CD4-positive, alpha-beta T cell treated with Interleukin-4 for 4 hours (primary cell): ENCODE measurements around the gene HDHD5.

ENCODE experiments used
- DNase-seq: peaks from one replicate; pipeline ENCODE4 v3.0.0-alpha.2; 2020

HDHD5 gene

GRCh38 chr22:17158568-17159503 lies at the start of gene HDHD5:
Gene HDHD5, minus strand, starts transcription at chr22:17159277. Its CDS starts 26 bp downstream, at chr22:17159251.
- peak; percentile 87 for DNase-seq

GRCh38 chr22:17205432-17205831 lies 46.4 kb upstream of the HDHD5 start:
- no peak for DNase-seq

GRCh38 chr22:17201285-17201945 lies 42.3 kb upstream of the HDHD5 start:
- DNase-seq: no peak

GRCh38 chr22:17199003-17199731 lies 40.1 kb upstream of the HDHD5 start:
- DNase-seq: no peak

GRCh38 chr22:17198170-17199002 lies 39.3 kb upstream of the HDHD5 start:
- DNase-seq: no peak

- no peak for DNase-seq
Measured at GRCh38 chr22:17194213-17194612, 35.1 kb upstream of the HDHD5 start.

- DNase-seq: no peak
Measured at GRCh38 chr22:17192186-17192585, 33.1 kb upstream of the HDHD5 start.

- no peak for DNase-seq
Measured at GRCh38 chr22:17191163-17191784, 32.2 kb upstream of the HDHD5 start.

- no peak for DNase-seq
Measured at GRCh38 chr22:17190702-17191101, 31.6 kb upstream of the HDHD5 start.

- DNase-seq: no peak
Measured at GRCh38 chr22:17176715-17177114, 17.6 kb upstream of the HDHD5 start.

GRCh38 chr22:17172029-17172833 lies 13.2 kb upstream of the HDHD5 start:
- DNase-seq: no peak

GRCh38 chr22:17171153-17172028 lies 12.3 kb upstream of the HDHD5 start:
- peak; percentile 76 for DNase-seq

- DNase-seq: no peak
Measured at GRCh38 chr22:17167486-17167885, 8.4 kb upstream of the HDHD5 start.

GRCh38 chr22:17164392-17165024 lies 5.4 kb upstream of the HDHD5 start:
- no peak for DNase-seq

GRCh38 chr22:17162731-17163130 lies 3.7 kb upstream of the HDHD5 start:
- no peak for DNase-seq

GRCh38 chr22:17161991-17162390 lies 2.9 kb upstream of the HDHD5 start:
- no peak for DNase-seq

GRCh38 chr22:17159504-17159951 lies 451 bp upstream of the HDHD5 start:
- peak; percentile 15 for DNase-seq

GRCh38 chr22:17158176-17158567 lies 905 bp downstream of the HDHD5 start:
- no peak for DNase-seq

GRCh38 chr22:17157714-17158113 lies 1.4 kb downstream of the HDHD5 start:
- no peak for DNase-seq
